K562 (cell line): Measurements from ENCODE around the gene MACROD2. TPM values are rescaled to one million over a fixed set of nuclear protein-coding genes. Genes with fewer than 3 reads are reported as not detected.

ENCODE experiments used
- ATAC-seq: fragments of 200-7000 bp; cut with Tn5 transposase; 3 replicates; pipeline ENCODE4 v1.9.1; 2020; ENCODE audit warnings: moderate library complexity
- BruUV-seq: library from RNA; stranded (reverse); fragments of 400-500 nt; replicated peaks from 2 replicates; lab custom pipeline; 2021; lab: Mats Ljungman, UMichigan
- CTCF ChIA-PET: fragments of 300-600 bp; formaldehyde crosslinking; extraction: SDS; loops from one replicate; lab custom pipeline; 2021; ENCODE audit warnings: low intra/inter-chr PET ratio; lab: Yijun Ruan, JAX
- POLR2A ChIA-PET: fragments of 300-600, 350-650 bp; sonication (Branson Sonifier 250); formaldehyde crosslinking; extraction: SDS; loops from one replicate; lab custom pipeline; 2021; ENCODE audit warnings: antibody characterized with exemption, inconsistent platforms; lab: Yijun Ruan, JAX
- DNase-seq, 4 experiments: peaks; one replicate each; pipeline versions ENCODE4 v3.0.0 to v3.0.0-alpha.2; 2011 to 2018; ENCODE audit warnings: low spot score in 3 of 4, mixed read lengths in 3 of 4; ENCODE audit errors: extremely low read depth in 1 of 4
- FAIRE-seq: peaks from 2 replicates; lab custom pipeline; 2011; peaks lifted over from hg19 to GRCh38; lab: Jason Lieb, UNC
- H2AFZ ChIP-seq: 2 replicates; pipeline ENCODE4 v1.6.0; 2011; ENCODE audit warnings: low read depth, low read length, control low read depth, inconsistent platforms
- H3K27ac ChIP-seq: fragments of 200-600 bp; 3 replicates; pipeline ENCODE4 v1.8.0; 2011; ENCODE audit warnings: low read depth, mild to moderate bottlenecking, control low read depth, inconsistent platforms, low read length, moderate library complexity, mixed read lengths; ENCODE audit errors: extremely low read depth
- H3K27me3 ChIP-seq, 2 experiments: fragments of 300-600 bp in 1 of 2; 2 replicates in 1 of 2; 3 replicates in 1 of 2; pipeline versions ENCODE4 v1.6.0 to v1.8.0; 2011; ENCODE audit warnings: inconsistent platforms in 2 of 2, low read length in 2 of 2, mild to moderate bottlenecking in 1 of 2, mixed read lengths in 1 of 2, moderate library complexity in 1 of 2; ENCODE audit not compliant: control insufficient read depth in 2 of 2, insufficient read depth in 2 of 2
- H3K36me3 ChIP-seq: fragments of 300-600 bp; 3 replicates; pipeline ENCODE4 v1.8.0; 2011; ENCODE audit warnings: mild to moderate bottlenecking, low read length, inconsistent platforms; ENCODE audit not compliant: control insufficient read depth, insufficient read depth
- H3K4me1 ChIP-seq, 2 experiments: fragments of 200-600 bp in 1 of 2; replicated peaks in 1 of 2; 2 replicates in 1 of 2; 3 replicates in 1 of 2; pipeline versions ENCODE4 v1.5.1 to v1.8.0; 2011; ENCODE audit warnings: inconsistent platforms in 2 of 2, low read length in 2 of 2, mild to moderate bottlenecking in 1 of 2, mixed read lengths in 1 of 2, moderate library complexity in 1 of 2; ENCODE audit not compliant: control insufficient read depth in 2 of 2, insufficient read depth in 2 of 2
- H3K4me2 ChIP-seq: 2 replicates; pipeline ENCODE4 v1.6.1; 2011; ENCODE audit warnings: low read length, control low read depth, inconsistent platforms, mixed read lengths; ENCODE audit not compliant: insufficient read depth
- H3K4me3 ChIP-seq: fragments of 200-600 bp; sonication (generic), shearing (Covaris generic); 2 replicates; pipeline ENCODE4 v1.5.1; 2016; ENCODE audit warnings: control low read depth, inconsistent platforms
- H3K79me2 ChIP-seq: fragments of 200-600 bp; 3 replicates; pipeline ENCODE4 v1.8.0; 2011; ENCODE audit warnings: low read length, inconsistent platforms; ENCODE audit not compliant: control insufficient read depth, insufficient read depth
- H3K9ac ChIP-seq, 2 experiments: 2 replicates each; pipeline versions ENCODE4 v1.6.0 to v1.6.1; 2011; ENCODE audit warnings: low read depth in 2 of 2, low read length in 2 of 2, control low read depth in 1 of 2, inconsistent platforms in 1 of 2, mild to moderate bottlenecking in 1 of 2, mixed read lengths in 1 of 2; ENCODE audit not compliant: insufficient read depth in 1 of 2
- H3K9me1 ChIP-seq: one replicate; pipeline ENCODE4 v1.6.0; 2011; ENCODE audit warnings: inconsistent platforms, mild to moderate bottlenecking, low read length, moderate library complexity; ENCODE audit not compliant: control insufficient read depth, insufficient read depth
- H3K9me3 ChIP-seq: replicated peaks from 2 replicates; pipeline ENCODE4 v1.5.1; 2011; ENCODE audit warnings: low read depth, low read length, inconsistent platforms; ENCODE audit not compliant: control insufficient read depth, insufficient read depth
- H4K20me1 ChIP-seq: replicated peaks from 2 replicates; pipeline ENCODE4 v1.6.1; 2011; ENCODE audit warnings: low read length, inconsistent platforms, mixed read lengths; ENCODE audit not compliant: control insufficient read depth, insufficient read depth
- ARHGAP35 ChIP-seq: fragments of 450-650 bp; IDR thresholded peaks from 2 replicates; pipeline ENCODE4 v1.6.1; 2018; ENCODE audit not compliant: partially characterized antibody
- ATF3 ChIP-seq, 2 experiments: fragments of 450-650 bp in 1 of 2; sonication (generic) in 1 of 2; formaldehyde crosslinking in 1 of 2; IDR thresholded peaks in 1 of 2; conservative IDR thresholded peaks in 1 of 2; 2 replicates each; pipeline versions ENCODE4 v1.6.1 to v1.8.1; 2016 to 2023; ENCODE audit warnings: mild to moderate bottlenecking in 2 of 2, moderate library complexity in 2 of 2, inconsistent platforms in 1 of 2, missing genetic modification reagents in 1 of 2
- CEBPZ ChIP-seq: fragments of 150-350 bp; IDR thresholded peaks from 2 replicates; pipeline ENCODE4 v1.6.1; 2014; ENCODE audit warnings: low read depth, mild to moderate bottlenecking, low read length, borderline replicate concordance
- DLX4 ChIP-seq: fragments of 250-450 bp; sonication (Bioruptor Pico); IDR thresholded peaks from 2 replicates; pipeline ENCODE4 v1.6.1; 2021; ENCODE audit warnings: mild to moderate bottlenecking
- ELF2 ChIP-seq: fragments of 250-450 bp; sonication (Bioruptor Pico); IDR thresholded peaks from 2 replicates; pipeline ENCODE4 v1.5.0; 2021; ENCODE audit warnings: mild to moderate bottlenecking
- HMGXB4 ChIP-seq: sonication (generic); formaldehyde crosslinking; IDR thresholded peaks from 2 replicates; pipeline ENCODE4 v1.8.1; 2023; ENCODE audit warnings: mild to moderate bottlenecking, missing genetic modification reagents
- HNRNPK ChIP-seq: fragments of 200-400 bp; formaldehyde crosslinking; IDR thresholded peaks from one replicate; pipeline ENCODE4 v1.6.1; 2018; ENCODE audit warnings: mild to moderate bottlenecking, low read depth, low read length; ENCODE audit not compliant: poor library complexity, severe bottlenecking
- ILK ChIP-seq: fragments of 450-650 bp; IDR thresholded peaks from 2 replicates; pipeline ENCODE4 v1.6.1; 2016; ENCODE audit warnings: missing genetic modification characterization, low read depth, mild to moderate bottlenecking, missing compliant biosample characterization, moderate library complexity, borderline replicate concordance
- MBD1 ChIP-seq: fragments of 250-450 bp; sonication (Bioruptor Pico); IDR thresholded peaks from 2 replicates; pipeline ENCODE4 v1.8.0; 2022; ENCODE audit warnings: inconsistent platforms
- MTA1 ChIP-seq: fragments of 450-650 bp; IDR thresholded peaks from 2 replicates; pipeline ENCODE4 v1.6.1; 2017; ENCODE audit warnings: borderline replicate concordance
- NFE2 ChIP-seq: IDR thresholded peaks from 2 replicates; pipeline ENCODE4 v1.6.1; 2014; ENCODE audit warnings: antibody characterized with exemption, low read depth
- SMAD4 ChIP-seq: fragments of 250-450 bp; sonication (Bioruptor Pico); conservative IDR thresholded peaks from 2 replicates; pipeline ENCODE4 v1.8.0; 2021; ENCODE audit warnings: inconsistent platforms, mild to moderate bottlenecking, moderate library complexity
- ZNF764 ChIP-seq: fragments of 250-450 bp; sonication (Bioruptor Pico); IDR thresholded peaks from 2 replicates; pipeline ENCODE4 v1.4.0; 2020; ENCODE audit warnings: low read depth, mild to moderate bottlenecking, moderate library complexity
- WGBS: fragments of 100-300 bp; shearing (Covaris generic); methylation state at CpG from one replicate; pipeline ENCODE4 v1.1.6; 2016; ENCODE audit warnings: low coverage, mixed read lengths; ENCODE audit not compliant: insufficient coverage; ENCODE audit errors: missing lambda C conversion rate; 5-methylcytosine and 5-hydroxymethylcytosine counted together
- in situ Hi-C: fragments of 300-500 bp; cut with MboI; formaldehyde crosslinking; loops from 4 replicates; pipeline ENCODE4 v1.15.0; 2018; ENCODE audit warnings: inconsistent platforms, mixed read lengths
- intact Hi-C: fragments of 100-400 bp; cut with micrococcal nuclease; formaldehyde crosslinking; loops from 2 replicates; pipeline ENCODE4 v1.14.2; 2022
- polyA plus RNA-seq, 8 experiments: library from polyadenylated mRNA; depleted of rRNA in 4 of 8; stranded (reverse) in 5 of 8; unstranded in 3 of 8; fragments of >200 nt; fragmentation: Nextera tagmentation in 2 of 8; fragmentation: Illumina TruSeq in 1 of 8; extraction: Ambion mirVana in 2 of 8; extraction: Trizol in 1 of 8; gene quantifications; 2 replicates each; pipeline versions ENCODE4 v1.2.1 to v1.2.3, GENCODE V29; 2011 to 2014; ENCODE audit warnings: inconsistent platforms in 1 of 8, missing spikeins in 1 of 8
- total RNA-seq, 7 experiments: library from RNA; depleted of rRNA in 6 of 7; stranded (reverse); fragments of >200 nt in 6 of 7; fragmentation: Illumina TruSeq in 2 of 7; extraction: Trizol in 2 of 7; gene quantifications; 2 replicates each; pipeline versions ENCODE4 v1.2.1 to v1.2.3, GENCODE V29; 2011 to 2021; ENCODE audit warnings: low replicate concordance in 1 of 7

The MACROD2 gene
- total and polyA plus RNA-seq, 9 of the 15 experiments (the other 6 are each of a cell fraction or from before 2014, with no cell fraction given): not detected

GRCh38 chr20:14882846-14883245, 887.5 kb downstream of the MACROD2 start (continued):
- TF ChIP-seq ATF3 (IDR thresholded peaks at IDR 0.05): no peak
- TF ChIP-seq ATF3 (CRISPR knock-in tag; conservative IDR thresholded peaks at IDR 0.05): no peak
- no peak for TF ChIP-seq ILK (tag)
- TF ChIP-seq ZNF764: no peak

- FAIRE-seq (no peak), ATAC-seq (no peak), DNase-seq (no peak)
- no peaks in the 10 kb centered on the region for H3K36me3 ChIP-seq
- no peak overlapping the region for H3K9ac ChIP-seq
- no peaks in the 10 kb centered on the region for H3K79me2 ChIP-seq
- WGBS: 0% methylated on average over 1 of the region's 1 CpG
- H2AFZ ChIP-seq: no peak overlapping the region
- no peak overlapping the region for H3K4me3 ChIP-seq
- POLR2A ChIA-PET: no interaction called here
- in situ Hi-C loops: no loop called here
- intact Hi-C loops: no loop called here
- H3K27me3 ChIP-seq: no peaks in the 10 kb centered on the region
- no peaks in the 10 kb centered on the region for H3K9me1 ChIP-seq
- H3K9me3 ChIP-seq: no peaks in the 10 kb centered on the region
- H3K27ac ChIP-seq: no peak overlapping the region
- H3K4me2 ChIP-seq: no peak overlapping the region
- H4K20me1 ChIP-seq: no peaks in the 10 kb centered on the region
- no TSS peak for BruUV-seq
- CTCF ChIA-PET: no interaction called here
- no peaks in the 10 kb centered on the region for H3K4me1 ChIP-seq
- TF ChIP-seq CEBPZ (no peak), ARHGAP35 (no peak), ELF2 (CRISPR knock-in tag) (no peak), HMGXB4 (CRISPR knock-in tag) (no peak), HNRNPK (no peak), MBD1 (CRISPR knock-in tag) (no peak), SMAD4 (no peak), MTA1 (no peak), NFE2 (no peak), DLX4 (CRISPR knock-in tag) (no peak)
Observed at GRCh38 chr20:14883324-14883723, 888.0 kb downstream of the MACROD2 start.
